ENCODE data around the gene HPCAL1. TPM values are rescaled to one million over a fixed set of nuclear protein-coding genes. Genes with fewer than 3 reads are reported as not detected.

Gene HPCAL1
- total RNA-seq, 1 donor from 2014 or later = 13.1 TPM

GRCh38 chr2:10462178-10463083 lies 159.7 kb downstream of the HPCAL1 start:
- H3K9me3 Mint-ChIP-seq (ENCODE audit: unreplicated experiment) = no peaks in the 10 kb centered on the region
- TF ChIP-seq CTCF (IDR thresholded peaks at IDR 0.05; ENCODE audit: partially characterized antibody, unreplicated experiment) = no peak
- H3K36me3 Mint-ChIP-seq (ENCODE audit: unreplicated experiment) = no peaks in the 10 kb centered on the region
- no peak for DNase-seq
- peaks cover 2% of the 10 kb centered on the region for H3K27me3 Mint-ChIP-seq (ENCODE audit: unreplicated experiment)
- no peak overlapping the region for H3K4me3 Mint-ChIP-seq (ENCODE audit: unreplicated experiment)
- no peak overlapping the region for H3K27ac Mint-ChIP-seq (ENCODE audit: unreplicated experiment)
- peaks cover 2% of the 10 kb centered on the region for H3K4me1 Mint-ChIP-seq (ENCODE audit: low read depth, unreplicated experiment)

DNA sequence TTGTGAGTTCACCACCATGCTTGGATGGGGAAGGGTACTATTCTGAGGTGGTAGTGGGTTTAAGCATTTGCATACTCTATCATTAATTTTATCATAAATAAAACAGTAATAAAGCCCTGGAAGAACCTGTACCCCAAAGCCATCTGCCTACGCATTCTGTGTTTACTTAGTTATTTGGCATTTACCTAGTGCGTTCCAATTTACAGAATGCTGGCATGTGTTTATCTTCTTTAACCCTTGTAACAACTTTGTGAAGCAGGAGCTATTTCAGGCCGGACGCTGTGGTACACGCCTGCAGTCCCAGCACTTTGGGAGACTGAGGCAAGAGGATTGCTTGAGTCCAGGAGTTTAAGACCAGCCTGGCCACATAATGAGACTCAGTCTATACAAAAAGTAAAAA lies 163.2 kb downstream of the HPCAL1 start:
- Mint-ChIP-seq H3K4me3 (ENCODE audit: unreplicated experiment) (no peak overlapping the region), H3K27ac (ENCODE audit: unreplicated experiment) (no peak overlapping the region), H3K36me3 (ENCODE audit: unreplicated experiment) (no peaks in the 10 kb centered on the region), H3K27me3 (ENCODE audit: unreplicated experiment) (peaks cover 2% of the 10 kb centered on the region), H3K9me3 (ENCODE audit: unreplicated experiment) (no peaks in the 10 kb centered on the region), H3K4me1 (ENCODE audit: low read depth, unreplicated experiment) (peaks cover 6% of the 10 kb centered on the region)
- no peak for DNase-seq
- no peak for TF ChIP-seq CTCF (IDR thresholded peaks at IDR 0.05; ENCODE audit: partially characterized antibody, unreplicated experiment)

GRCh38 chr2:10466801-10467200 lies 164.1 kb downstream of the HPCAL1 start:
- H3K4me1 Mint-ChIP-seq (ENCODE audit: low read depth, unreplicated experiment) = peaks cover 7% of the 10 kb centered on the region
- peaks cover 2% of the 10 kb centered on the region for H3K27me3 Mint-ChIP-seq (ENCODE audit: unreplicated experiment)
- no peak overlapping the region for H3K4me3 Mint-ChIP-seq (ENCODE audit: unreplicated experiment)
- H3K27ac Mint-ChIP-seq (ENCODE audit: unreplicated experiment) = no peak overlapping the region
- no peaks in the 10 kb centered on the region for H3K9me3 Mint-ChIP-seq (ENCODE audit: unreplicated experiment)
- DNase-seq = no peak
- no peaks in the 10 kb centered on the region for H3K36me3 Mint-ChIP-seq (ENCODE audit: unreplicated experiment)
- TF ChIP-seq CTCF (IDR thresholded peaks at IDR 0.05; ENCODE audit: partially characterized antibody, unreplicated experiment) = no peak

DNA sequence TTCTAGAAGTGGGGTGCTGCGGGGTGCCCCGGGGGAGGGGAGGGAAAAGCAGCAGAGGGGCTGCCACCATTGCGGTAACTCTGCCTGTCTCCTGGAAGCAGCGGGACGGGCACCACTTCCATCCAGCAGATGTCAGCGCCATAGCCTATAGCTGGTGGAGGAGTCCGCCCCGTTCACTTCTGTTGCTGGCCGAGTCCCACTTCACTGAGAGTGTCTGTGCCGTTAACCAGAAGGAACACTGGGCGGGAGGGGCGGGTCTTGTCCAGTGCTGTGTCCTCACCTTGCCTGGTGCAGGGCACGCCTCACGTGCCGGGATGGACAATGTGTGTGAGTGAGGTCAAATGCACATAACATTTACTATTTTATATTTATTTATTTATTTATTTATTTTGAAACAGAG lies 164.7 kb downstream of the HPCAL1 start:
- H3K27me3 Mint-ChIP-seq (ENCODE audit: unreplicated experiment) = peaks cover 2% of the 10 kb centered on the region
- no peak for TF ChIP-seq CTCF (IDR thresholded peaks at IDR 0.05; ENCODE audit: partially characterized antibody, unreplicated experiment)
- H3K9me3 Mint-ChIP-seq (ENCODE audit: unreplicated experiment) = no peaks in the 10 kb centered on the region
- no peak overlapping the region for H3K27ac Mint-ChIP-seq (ENCODE audit: unreplicated experiment)
- peaks cover 8% of the 10 kb centered on the region for H3K4me1 Mint-ChIP-seq (ENCODE audit: low read depth, unreplicated experiment)
- no peak overlapping the region for H3K4me3 Mint-ChIP-seq (ENCODE audit: unreplicated experiment)
- no peaks in the 10 kb centered on the region for H3K36me3 Mint-ChIP-seq (ENCODE audit: unreplicated experiment)
- no peak for DNase-seq

- no peak overlapping the region for H3K4me3 Mint-ChIP-seq (ENCODE audit: unreplicated experiment)
- no peak for DNase-seq
- no peak overlapping the region for H3K27ac Mint-ChIP-seq (ENCODE audit: unreplicated experiment)
- TF ChIP-seq CTCF (IDR thresholded peaks at IDR 0.05; ENCODE audit: partially characterized antibody, unreplicated experiment) = no peak
- H3K4me1 Mint-ChIP-seq (ENCODE audit: low read depth, unreplicated experiment) = peaks cover 8% of the 10 kb centered on the region
- H3K27me3 Mint-ChIP-seq (ENCODE audit: unreplicated experiment) = peaks cover 6% of the 10 kb centered on the region
- no peaks in the 10 kb centered on the region for H3K9me3 Mint-ChIP-seq (ENCODE audit: unreplicated experiment)
- H3K36me3 Mint-ChIP-seq (ENCODE audit: unreplicated experiment) = no peaks in the 10 kb centered on the region
These were observed 166.6 kb downstream of the HPCAL1 start for GRCh38 chr2:10469301-10469700.

Measured in glutamatergic neuron (in vitro differentiated cells).